ENCODE measurements around the gene LRRC75A.
"Not testable (repeated sequence)": the region's sequence is repeated elsewhere in the genome, so short reads cannot be mapped to it uniquely, and the experiment has no call there.

LRRC75A gene

DNA sequence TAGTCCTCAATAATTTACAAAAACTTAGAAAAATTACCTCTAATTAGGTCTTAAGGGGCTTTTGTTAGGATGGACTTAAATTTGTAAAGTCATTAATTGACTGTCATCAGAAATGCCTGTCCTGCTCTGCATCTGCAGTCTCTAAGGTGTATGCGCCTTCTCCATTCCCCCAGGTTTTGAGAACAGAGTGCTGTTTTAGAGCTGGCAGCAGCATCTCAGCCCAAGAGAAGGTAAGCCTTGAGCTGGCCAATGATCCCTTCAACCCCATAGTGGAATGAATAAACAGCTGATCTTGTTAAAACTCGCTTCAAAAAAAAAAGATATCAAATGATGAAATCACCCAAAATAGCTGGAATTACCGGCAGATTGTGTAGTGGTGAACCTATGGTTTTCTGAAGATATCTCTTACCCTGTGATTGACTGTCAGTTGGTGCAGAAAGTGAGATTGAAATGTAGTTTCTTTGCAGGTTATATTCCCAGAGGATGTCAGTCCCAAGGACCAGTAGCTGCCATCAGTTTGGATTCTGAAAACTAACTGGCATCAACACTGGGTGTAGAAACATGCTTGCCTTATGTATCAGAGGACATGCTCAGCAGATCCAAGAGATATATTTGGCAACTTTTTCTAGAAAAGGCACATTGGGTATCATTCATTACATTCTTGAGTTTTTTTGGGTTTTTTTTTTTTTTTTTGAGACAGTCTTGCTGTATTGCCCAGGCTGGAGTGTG, 50.9 kb downstream of the LRRC75A start:
- no peak for DNase-seq (ENCODE audit: low spot score)
- TF ChIP-seq, protein P1, sequence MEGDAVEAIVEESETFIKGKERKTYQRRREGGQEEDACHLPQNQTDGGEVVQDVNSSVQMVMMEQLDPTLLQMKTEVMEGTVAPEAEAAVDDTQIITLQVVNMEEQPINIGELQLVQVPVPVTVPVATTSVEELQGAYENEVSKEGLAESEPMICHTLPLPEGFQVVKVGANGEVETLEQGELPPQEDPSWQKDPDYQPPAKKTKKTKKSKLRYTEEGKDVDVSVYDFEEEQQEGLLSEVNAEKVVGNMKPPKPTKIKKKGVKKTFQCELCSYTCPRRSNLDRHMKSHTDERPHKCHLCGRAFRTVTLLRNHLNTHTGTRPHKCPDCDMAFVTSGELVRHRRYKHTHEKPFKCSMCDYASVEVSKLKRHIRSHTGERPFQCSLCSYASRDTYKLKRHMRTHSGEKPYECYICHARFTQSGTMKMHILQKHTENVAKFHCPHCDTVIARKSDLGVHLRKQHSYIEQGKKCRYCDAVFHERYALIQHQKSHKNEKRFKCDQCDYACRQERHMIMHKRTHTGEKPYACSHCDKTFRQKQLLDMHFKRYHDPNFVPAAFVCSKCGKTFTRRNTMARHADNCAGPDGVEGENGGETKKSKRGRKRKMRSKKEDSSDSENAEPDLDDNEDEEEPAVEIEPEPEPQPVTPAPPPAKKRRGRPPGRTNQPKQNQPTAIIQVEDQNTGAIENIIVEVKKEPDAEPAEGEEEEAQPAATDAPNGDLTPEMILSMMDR (IDR thresholded peaks at IDR 0.05; ENCODE audit: extremely low read depth, missing control alignments) = no peak

DNA sequence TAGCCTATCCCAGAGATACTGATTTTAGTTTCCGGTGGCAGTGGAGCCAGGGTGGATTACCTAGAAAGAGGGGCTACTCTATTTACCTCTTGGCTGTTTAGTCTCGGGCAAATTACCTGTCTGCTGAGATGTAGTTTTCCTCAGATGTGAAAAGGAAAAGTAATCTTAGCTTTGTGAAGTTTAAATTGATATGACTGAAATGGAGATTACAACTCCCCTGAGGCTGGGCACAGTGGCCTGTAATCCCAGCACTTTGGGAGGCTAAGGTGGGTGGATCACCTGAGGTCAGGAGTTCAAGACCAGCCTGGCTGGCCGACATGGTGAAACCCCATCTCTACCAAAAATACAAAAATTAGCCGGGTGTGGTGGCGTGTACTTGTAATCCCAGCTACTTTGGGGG, 51.6 kb downstream of the LRRC75A start:
- not testable (repeated sequence) for DNase-seq (ENCODE audit: low spot score)

DNA sequence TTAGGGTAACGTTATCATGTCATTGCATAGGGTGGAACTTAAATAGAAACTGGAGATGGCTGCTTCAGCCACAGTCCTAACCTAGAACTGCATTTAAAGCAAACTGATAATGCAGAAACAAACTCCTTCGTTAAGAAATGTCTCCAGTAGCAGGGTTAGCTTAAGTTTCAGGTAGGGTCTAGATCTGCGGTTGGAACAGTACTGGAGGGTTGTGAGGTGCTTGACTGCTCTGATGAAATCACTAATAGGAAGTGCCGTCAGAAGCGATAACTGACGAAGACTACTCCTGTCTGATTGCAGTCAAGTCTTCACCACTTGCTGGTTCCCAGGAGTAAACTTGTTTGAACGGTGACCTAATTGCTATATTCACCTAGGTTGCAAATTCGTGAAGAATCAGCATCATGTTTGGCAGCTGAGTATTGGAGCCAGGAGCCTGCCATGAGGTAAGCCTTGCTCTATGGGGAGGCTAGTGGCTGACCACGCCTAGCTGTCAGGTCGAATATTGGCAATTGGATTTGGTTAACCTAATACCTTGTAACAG, 52.1 kb downstream of the LRRC75A start:
- DNase-seq (ENCODE audit: low spot score) = no peak
- TF ChIP-seq, protein P1 (IDR thresholded peaks at IDR 0.05; ENCODE audit: extremely low read depth, missing control alignments) = no peak

DNA sequence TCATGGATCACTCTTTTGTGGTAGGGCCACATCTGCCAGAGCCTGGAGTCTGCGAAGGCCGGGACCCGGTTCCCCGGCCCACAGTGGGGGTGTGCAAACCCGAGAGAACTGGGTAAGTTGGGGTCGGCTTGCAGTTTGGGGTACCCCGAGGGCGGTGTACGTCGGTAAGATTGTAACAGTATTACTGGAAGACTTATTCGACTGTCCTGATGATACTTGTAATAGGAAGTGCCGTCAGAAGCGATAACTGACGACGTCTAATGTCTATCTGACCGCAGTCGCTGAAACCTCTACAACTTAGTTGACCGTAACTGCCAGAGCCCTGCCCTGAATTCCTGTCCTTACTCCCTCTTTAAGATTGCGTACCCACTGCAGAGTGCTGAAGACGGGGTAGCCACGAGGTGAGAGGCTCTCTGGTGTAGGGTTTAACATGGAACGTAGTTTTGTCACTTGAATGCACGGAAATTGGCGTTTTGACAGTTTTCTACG, 52.6 kb downstream of the LRRC75A start:
- no peak for DNase-seq (ENCODE audit: low spot score)
- TF ChIP-seq, protein P1 (IDR thresholded peaks at IDR 0.05; ENCODE audit: extremely low read depth, missing control alignments) = no peak

DNA sequence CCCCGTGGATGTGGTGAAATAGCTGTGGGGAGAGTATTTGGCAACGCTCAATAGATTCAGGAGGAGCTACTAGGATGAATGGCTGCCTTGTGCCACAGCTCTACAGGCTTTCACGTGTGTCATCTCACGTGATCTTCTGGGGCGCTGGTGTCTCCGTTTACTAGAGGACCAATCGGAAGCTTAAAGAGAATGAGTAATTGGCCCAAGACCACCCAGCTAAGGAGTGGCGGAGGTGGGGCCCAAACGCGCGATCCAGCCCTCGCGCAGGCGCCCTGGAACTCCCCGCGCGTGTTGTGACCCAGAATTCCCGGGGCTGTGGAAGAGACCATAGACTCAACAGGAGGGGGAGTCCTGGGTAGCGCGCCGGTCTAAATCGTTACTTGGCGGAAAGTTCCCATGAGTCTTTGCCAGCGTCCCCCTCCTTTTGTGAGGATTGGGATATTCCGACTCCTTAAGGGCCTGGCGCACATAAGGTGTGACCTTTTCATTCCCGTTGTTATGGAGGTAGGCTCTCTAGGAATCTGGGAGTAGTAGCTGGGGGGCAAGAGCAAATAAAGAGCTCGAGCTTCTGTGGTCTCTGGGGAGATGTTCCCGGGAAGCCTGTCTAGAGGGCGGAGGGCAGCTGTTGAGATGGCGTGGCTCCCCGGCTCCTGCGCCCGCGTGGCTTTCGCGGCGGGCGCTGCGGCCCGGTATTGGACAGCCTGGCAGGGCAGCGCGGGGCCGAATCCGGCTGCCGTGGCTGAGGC, 53.3 kb downstream of the LRRC75A start:
- peak; percentile 98 for DNase-seq (ENCODE audit: low spot score)
- TF ChIP-seq, protein P1 (IDR thresholded peaks at IDR 0.05; ENCODE audit: extremely low read depth, missing control alignments) = no peak

DNA sequence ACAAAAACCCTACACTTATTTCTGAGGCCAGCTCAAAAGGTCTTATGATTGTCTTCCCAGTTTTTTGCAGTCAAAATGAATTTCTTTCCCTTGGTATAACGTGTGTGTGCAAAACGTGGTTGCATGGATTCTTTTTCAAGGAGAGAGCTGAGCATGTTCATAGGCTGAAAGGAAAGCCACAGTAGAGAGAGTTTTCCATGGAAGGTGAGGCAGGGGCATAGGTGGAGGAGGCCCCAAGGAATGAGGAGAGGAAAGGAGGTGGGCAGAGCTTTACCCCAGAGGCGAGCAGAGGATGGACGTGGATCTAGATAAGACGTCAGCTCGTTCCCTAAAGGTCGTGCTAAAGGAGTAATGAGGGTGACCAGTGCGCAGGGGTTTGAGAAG, 53.8 kb downstream of the LRRC75A start:
- no peak for DNase-seq (ENCODE audit: low spot score)
- TF ChIP-seq, protein P1 (IDR thresholded peaks at IDR 0.05; ENCODE audit: extremely low read depth, missing control alignments) = no peak

DNA sequence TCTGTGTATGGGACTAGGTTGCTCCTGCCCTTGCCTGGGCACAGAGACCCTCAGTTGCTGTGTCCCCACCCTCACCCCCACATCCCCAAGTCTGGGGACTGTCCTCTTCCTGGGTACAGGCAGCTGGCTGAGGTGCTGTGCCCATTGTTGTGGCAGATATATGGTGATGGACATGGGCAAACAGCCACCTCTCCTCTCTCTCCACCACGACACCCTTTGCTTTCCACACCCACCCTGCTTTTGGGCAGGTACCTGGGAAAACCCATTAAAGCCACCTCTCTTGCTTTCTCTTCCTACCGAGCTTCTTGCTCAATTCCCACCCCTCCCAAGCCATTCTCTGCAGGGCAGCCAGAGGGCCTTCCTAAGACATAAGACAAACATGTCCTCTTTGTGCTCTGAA, 54.9 kb downstream of the LRRC75A start:
- DNase-seq (ENCODE audit: low spot score) = no peak
- TF ChIP-seq, protein P1 (IDR thresholded peaks at IDR 0.05; ENCODE audit: extremely low read depth, missing control alignments) = no peak

All from GM20000 (cell line).